GM12892 (cell line): ENCODE results near the gene NRN1L.

ENCODE experiments used
- POLR2A ChIP-seq: IDR thresholded peaks from 2 replicates; pipeline ENCODE4 v1.6.1; 2011; ENCODE audit warnings: low read depth, low read length, control low read depth
- TAF1 ChIP-seq: IDR thresholded peaks from 2 replicates; pipeline ENCODE4 v1.6.1; 2011; ENCODE audit warnings: low read depth, mild to moderate bottlenecking, control low read depth, low read length, borderline replicate concordance

- TF ChIP-seq TAF1 (no peak), POLR2A (no peak)
These were observed 45.5 kb downstream of the NRN1L start for GRCh38 chr16:67930191-67930590.
